Caco-2 (cell line): ENCODE results near the gene GGN. TPM values are rescaled to one million over a fixed set of nuclear protein-coding genes. Genes with fewer than 3 reads are reported as not detected.

ENCODE experiments used
- BruUV-seq: library from RNA; stranded (reverse); fragments of 400-500 nt; replicated peaks from 2 replicates; lab custom pipeline; 2021; lab: Mats Ljungman, UMichigan
- CTCF ChIA-PET: fragments of 300-600 bp; sonication (Branson Sonifier 250); formaldehyde crosslinking; loops from one replicate; lab custom pipeline; 2022; ENCODE audit warnings: antibody characterized with exemption; lab: Charles Lee
- POLR2A ChIA-PET: fragments of 300-600 bp; sonication (Branson Sonifier 250); formaldehyde crosslinking; loops from one replicate; lab custom pipeline; 2022; ENCODE audit warnings: antibody characterized with exemption; lab: Charles Lee
- DNase-seq, 2 experiments: peaks; one replicate each; pipeline versions ENCODE4 v3.0.0 to v3.0.0-alpha.2; 2020 to 2022
- H3K27me3 ChIP-seq: replicated peaks from 2 replicates; pipeline ENCODE4 v1.6.0; 2011; ENCODE audit warnings: low read length; ENCODE audit not compliant: control insufficient read depth, insufficient read depth
- H3K36me3 ChIP-seq: 2 replicates; pipeline ENCODE4 v1.5.1; 2011; ENCODE audit warnings: low read length; ENCODE audit not compliant: control insufficient read depth, insufficient read depth
- H3K4me1 ChIP-seq: fragments of 250-450 bp; sonication (Bioruptor Pico); 2 replicates; pipeline ENCODE4 v1.5.1; 2020; ENCODE audit warnings: mild to moderate bottlenecking
- H3K4me3 ChIP-seq: 2 replicates; pipeline ENCODE4 v1.5.1; 2011; ENCODE audit warnings: low read depth, mild to moderate bottlenecking, control low read depth, low read length
- H3K9me3 ChIP-seq: fragments of 250-450 bp; sonication (Bioruptor Pico); 2 replicates; pipeline ENCODE4 v1.5.1; 2020; ENCODE audit warnings: mild to moderate bottlenecking, moderate library complexity
- H3K27ac Mint-ChIP-seq: one replicate; pipeline ENCODE4 v1.8.0; 2022; ENCODE audit warnings: mixed read lengths; ENCODE audit not compliant: unreplicated experiment
- H3K27me3 Mint-ChIP-seq: one replicate; pipeline ENCODE4 v1.8.0; 2022; ENCODE audit warnings: mixed read lengths; ENCODE audit not compliant: insufficient read depth, unreplicated experiment
- H3K36me3 Mint-ChIP-seq: one replicate; pipeline ENCODE4 v1.8.0; 2022; ENCODE audit warnings: mild to moderate bottlenecking, mixed read lengths; ENCODE audit not compliant: insufficient read depth, unreplicated experiment
- H3K4me1 Mint-ChIP-seq: one replicate; pipeline ENCODE4 v1.8.0; 2022; ENCODE audit warnings: low read depth, mixed read lengths; ENCODE audit not compliant: unreplicated experiment
- H3K4me3 Mint-ChIP-seq: one replicate; pipeline ENCODE4 v1.8.0; 2022; ENCODE audit warnings: mild to moderate bottlenecking, moderate library complexity, mixed read lengths; ENCODE audit not compliant: unreplicated experiment
- H3K9me3 Mint-ChIP-seq: one replicate; pipeline ENCODE4 v1.8.0; 2022; ENCODE audit warnings: mixed read lengths; ENCODE audit not compliant: unreplicated experiment
- CTCF ChIP-seq, 2 experiments: fragments of 200-600 bp in 1 of 2; IDR thresholded peaks; 1 replicate in 1 of 2; 2 replicates in 1 of 2; pipeline versions ENCODE4 v1.5.1 to v1.8.0; 2011 to 2022; ENCODE audit warnings: antibody characterized with exemption in 1 of 2, control low read depth in 1 of 2, inconsistent platforms in 1 of 2, low read depth in 1 of 2, low read length in 1 of 2, mild to moderate bottlenecking in 1 of 2, moderate library complexity in 1 of 2; ENCODE audit not compliant: insufficient read depth in 1 of 2, severe bottlenecking in 1 of 2, unreplicated experiment in 1 of 2
- intact Hi-C: fragments of 100-400 bp; cut with micrococcal nuclease; formaldehyde crosslinking; loops from one replicate; pipeline ENCODE4 v1.10.0; 2022; ENCODE audit not compliant: unreplicated experiment
- total RNA-seq: library from RNA; stranded (reverse); gene quantifications from 2 replicates; pipeline ENCODE4 v1.2.3, GENCODE V29; 2022

Gene GGN
- total RNA-seq, 1 experiment from 2014 or later: 0.79 TPM

DNA sequence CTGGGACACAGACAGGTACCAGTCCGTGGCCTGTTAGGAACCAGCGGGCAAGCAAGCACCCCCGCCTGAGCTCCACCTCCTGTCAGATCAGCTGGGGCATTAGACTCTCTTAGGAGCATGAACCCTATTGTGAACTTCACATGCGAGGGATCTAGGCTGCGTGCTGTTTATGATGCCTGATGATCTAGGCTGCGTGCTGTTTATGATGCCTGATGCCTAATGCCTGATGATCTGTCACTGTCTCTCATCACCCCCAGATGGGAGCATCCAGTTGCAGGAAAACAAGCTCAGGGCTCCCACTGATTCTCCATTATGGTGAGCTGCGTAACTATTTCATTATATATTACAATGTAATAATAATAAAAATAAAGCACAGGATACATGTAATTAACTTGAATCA is 34.6 kb upstream of the GGN start:
- Histone ChIP-seq H3K27me3 (no peaks in the 10 kb centered on the region), H3K4me3 (no peak overlapping the region), H3K9me3 (no peaks in the 10 kb centered on the region), H3K4me1 (peaks cover 7% of the 10 kb centered on the region; the same call in 1 of the 2 replicates), H3K36me3 (no peaks in the 10 kb centered on the region)
- DNase-seq: no peak
- Mint-ChIP-seq H3K27ac (no peak overlapping the region), H3K4me1 (peaks cover 5% of the 10 kb centered on the region), H3K27me3 (peaks cover 9% of the 10 kb centered on the region), H3K9me3 (no peaks in the 10 kb centered on the region), H3K36me3 (peaks cover 8% of the 10 kb centered on the region), H3K4me3 (no peak overlapping the region)
- ChIA-PET CTCF (interaction anchor here (0.6 kb wide), 1 partner anchor 20 kb away, joined by 3 read pairs; the partner anchor contains the start of gene FAM98C), POLR2A (no interaction called here)
- intact Hi-C loops: no loop called here
- BruUV-seq: no TSS peak
- no peak for TF ChIP-seq CTCF (IDR thresholded peaks at IDR 0.05; ENCODE audit: insufficient read depth in 1 of 2, low read depth in 1 of 2, low read length in 1 of 2, severe bottlenecking in 1 of 2, unreplicated experiment in 1 of 2)

GRCh38 chr19:38421856-38422255 is 34.0 kb upstream of the GGN start:
- Histone ChIP-seq H3K4me1 (peaks cover 10% of the 10 kb centered on the region; the same call in 1 of the 2 replicates), H3K36me3 (no peaks in the 10 kb centered on the region), H3K4me3 (no peak overlapping the region), H3K27me3 (no peaks in the 10 kb centered on the region), H3K9me3 (no peaks in the 10 kb centered on the region)
- BruUV-seq: no TSS peak
- DNase-seq: no peak
- TF ChIP-seq CTCF (IDR thresholded peaks at IDR 0.05; ENCODE audit: insufficient read depth in 1 of 2, low read depth in 1 of 2, low read length in 1 of 2, severe bottlenecking in 1 of 2, unreplicated experiment in 1 of 2): no peak
- Mint-ChIP-seq H3K27me3 (peaks cover 9% of the 10 kb centered on the region), H3K4me1 (peaks cover 11% of the 10 kb centered on the region), H3K36me3 (peaks cover 8% of the 10 kb centered on the region), H3K27ac (no peak overlapping the region), H3K9me3 (no peaks in the 10 kb centered on the region), H3K4me3 (no peak overlapping the region)
- intact Hi-C loops: no loop called here
- ChIA-PET POLR2A (no interaction called here), CTCF (interaction anchor here (0.6 kb wide), 1 partner anchor 19 kb away, joined by 3 read pairs; the partner anchor contains the start of gene FAM98C)

- H3K4me3 ChIP-seq: no peak overlapping the region
- POLR2A ChIA-PET: no interaction called here
- no peak overlapping the region for H3K27ac Mint-ChIP-seq
- H3K36me3 ChIP-seq: no peaks in the 10 kb centered on the region
- H3K9me3 ChIP-seq: no peaks in the 10 kb centered on the region
- peaks cover 7% of the 10 kb centered on the region for H3K27me3 Mint-ChIP-seq
- H3K4me1 ChIP-seq: peaks cover 10% of the 10 kb centered on the region; the same call in 1 of the 2 replicates
- H3K36me3 Mint-ChIP-seq: peaks cover 8% of the 10 kb centered on the region
- DNase-seq: no peak
- no peaks in the 10 kb centered on the region for H3K9me3 Mint-ChIP-seq
- no peaks in the 10 kb centered on the region for H3K27me3 ChIP-seq
- no peak overlapping the region for H3K4me3 Mint-ChIP-seq
- CTCF ChIA-PET: interaction anchor here (1.0 kb wide), 1 partner anchor 18 kb away, joined by 3 read pairs; the partner anchor contains the start of gene FAM98C
- intact Hi-C loops: no loop called here
- no TSS peak for BruUV-seq
- peaks cover 12% of the 10 kb centered on the region for H3K4me1 Mint-ChIP-seq
- no peak for TF ChIP-seq CTCF (IDR thresholded peaks at IDR 0.05; ENCODE audit: insufficient read depth in 1 of 2, low read depth in 1 of 2, low read length in 1 of 2, severe bottlenecking in 1 of 2, unreplicated experiment in 1 of 2)
Measured at GRCh38 chr19:38420935-38421334, 33.1 kb upstream of the GGN start.
